ENCODE measurements around the gene KLK7.

The KLK7 gene

DNA sequence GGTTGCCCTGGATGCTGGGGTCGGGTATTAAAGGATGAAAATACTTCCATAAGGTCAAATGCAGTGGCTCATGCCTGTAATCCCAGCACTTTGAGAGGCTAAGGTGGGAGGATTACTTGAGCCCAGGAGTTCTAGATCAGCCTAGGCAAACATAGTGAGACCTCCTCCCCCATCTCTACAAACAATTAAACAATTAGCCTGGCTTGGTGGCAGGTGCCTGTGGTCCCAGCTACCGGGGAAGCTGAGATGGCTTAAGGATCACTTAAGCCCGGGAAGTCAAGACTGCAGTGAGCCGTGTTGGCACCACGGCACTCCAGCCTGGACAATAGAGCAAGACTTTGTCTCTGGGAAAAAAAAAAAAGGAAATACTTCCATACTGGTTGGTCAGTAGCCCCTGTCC is 41.2 kb upstream of the KLK7 start:
- Histone ChIP-seq H3K4me3 (ENCODE audit: low read length) (no peak overlapping the region), H3K27me3 (ENCODE audit: control insufficient read depth, insufficient read depth, low read length) (no peaks in the 10 kb centered on the region), H3K9me3 (ENCODE audit: control insufficient read depth, insufficient read depth, low read length) (no peaks in the 10 kb centered on the region), H3K4me1 (ENCODE audit: control insufficient read depth, insufficient read depth, low read length) (peaks cover 2% of the 10 kb centered on the region; the same call in 1 of the 2 replicates), H3K27ac (ENCODE audit: low read length) (no peak overlapping the region), H3K36me3 (ENCODE audit: control insufficient read depth, insufficient read depth, low read length) (no peaks in the 10 kb centered on the region)
- WGBS (ENCODE audit: insufficient coverage, insufficient read length) = no CpG with 5 or more reads among the region's 5 CpGs
- no peak for DNase-seq (ENCODE audit: low read depth, low spot score)

DNA sequence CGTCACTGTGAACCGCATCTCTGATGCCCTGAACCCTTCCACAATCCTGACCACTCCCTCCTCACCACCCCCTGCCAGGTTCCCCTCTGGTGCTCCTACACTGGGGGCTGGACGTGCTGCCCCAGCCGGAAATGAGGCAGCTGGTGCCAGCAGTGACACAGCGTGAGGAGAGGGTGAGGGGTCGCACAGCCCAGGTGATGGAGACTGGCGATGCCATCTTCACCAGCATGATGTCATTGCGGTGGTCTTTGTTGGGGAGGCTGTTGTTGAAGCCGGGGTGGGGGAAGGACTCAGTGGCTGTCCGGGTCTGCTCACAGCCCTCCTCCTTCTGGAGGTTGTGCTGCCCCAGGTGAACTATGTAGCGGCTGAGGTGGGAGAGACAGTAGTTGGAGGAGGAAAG is 40.2 kb upstream of the KLK7 start:
- no peak for DNase-seq (ENCODE audit: low read depth, low spot score)
- Histone ChIP-seq H3K9me3 (ENCODE audit: control insufficient read depth, insufficient read depth, low read length) (no peaks in the 10 kb centered on the region), H3K36me3 (ENCODE audit: control insufficient read depth, insufficient read depth, low read length) (no peaks in the 10 kb centered on the region), H3K27ac (ENCODE audit: low read length) (no peak overlapping the region), H3K4me1 (ENCODE audit: control insufficient read depth, insufficient read depth, low read length) (peaks cover 2% of the 10 kb centered on the region; the same call in 1 of the 2 replicates), H3K4me3 (ENCODE audit: low read length) (no peak overlapping the region), H3K27me3 (ENCODE audit: control insufficient read depth, insufficient read depth, low read length) (no peaks in the 10 kb centered on the region; the same call in 1 of the 2 replicates)
- 100% methylated on average over 1 of the region's 11 CpGs for WGBS (ENCODE audit: insufficient coverage, insufficient read length)

DNA sequence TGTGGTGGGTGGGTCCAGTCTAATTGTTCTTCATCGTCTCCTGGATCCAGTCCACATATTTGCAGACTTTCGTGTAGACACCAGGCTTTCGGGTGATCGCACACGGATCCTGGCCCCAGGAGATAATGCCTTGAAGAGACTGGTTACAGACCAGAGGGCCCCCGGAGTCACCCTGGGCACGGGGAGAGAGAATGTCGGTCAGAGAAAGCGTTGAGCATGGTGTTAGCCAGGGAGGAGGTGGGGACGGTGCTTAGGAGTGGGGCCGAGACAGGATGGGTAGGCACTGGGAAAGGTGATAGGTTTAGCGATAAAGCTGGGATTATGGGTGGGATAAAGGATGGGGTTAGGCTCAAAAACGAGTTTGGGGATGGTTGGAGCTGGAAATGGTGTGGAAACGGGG is 38.8 kb upstream of the KLK7 start:
- no peak for DNase-seq (ENCODE audit: low read depth, low spot score)
- Histone ChIP-seq H3K27ac (ENCODE audit: low read length) (no peak overlapping the region), H3K9me3 (ENCODE audit: control insufficient read depth, insufficient read depth, low read length) (no peaks in the 10 kb centered on the region), H3K36me3 (ENCODE audit: control insufficient read depth, insufficient read depth, low read length) (no peaks in the 10 kb centered on the region), H3K27me3 (ENCODE audit: control insufficient read depth, insufficient read depth, low read length) (no peaks in the 10 kb centered on the region; the same call in 1 of the 2 replicates), H3K4me3 (ENCODE audit: low read length) (no peak overlapping the region), H3K4me1 (ENCODE audit: control insufficient read depth, insufficient read depth, low read length) (peaks cover 2% of the 10 kb centered on the region; the same call in 1 of the 2 replicates)
- 100% methylated on average over 1 of the region's 14 CpGs for WGBS (ENCODE audit: insufficient coverage, insufficient read length)

DNA sequence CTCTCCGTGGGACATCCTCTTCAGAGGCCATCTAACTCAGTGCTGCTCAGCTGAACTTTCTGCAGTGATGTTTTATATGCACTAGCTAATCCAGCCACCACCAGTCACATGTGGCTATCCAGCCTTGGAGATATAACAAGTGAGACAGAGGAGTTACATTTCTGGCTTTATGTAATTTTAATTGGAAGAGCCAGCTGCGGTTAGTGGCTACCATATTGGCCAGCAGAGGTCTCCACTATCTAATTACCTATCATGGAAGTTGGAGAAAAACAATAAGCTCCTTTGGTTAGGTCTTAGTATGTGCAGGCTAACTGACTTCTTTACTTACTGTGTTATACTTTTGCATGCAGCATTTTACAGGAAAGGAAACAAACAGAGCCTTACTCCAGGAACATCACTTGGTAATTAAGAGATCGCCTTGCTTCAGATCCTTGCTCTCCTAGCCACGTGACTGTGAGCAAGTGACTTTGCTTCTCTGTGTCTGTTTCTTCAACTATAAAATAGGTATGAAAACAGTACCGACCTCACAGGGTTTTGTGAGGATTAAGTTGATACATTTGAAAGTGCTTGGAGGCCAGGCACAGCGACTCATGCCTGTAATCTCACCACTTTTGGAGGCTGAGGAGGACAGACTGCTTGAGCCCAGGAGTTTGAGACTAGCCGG is 37.4 kb upstream of the KLK7 start:
- Histone ChIP-seq H3K9me3 (ENCODE audit: control insufficient read depth, insufficient read depth, low read length) (no peaks in the 10 kb centered on the region), H3K27ac (ENCODE audit: low read length) (no peak overlapping the region), H3K4me1 (ENCODE audit: control insufficient read depth, insufficient read depth, low read length) (peaks cover under 1% of the 10 kb centered on the region; the same call in 1 of the 2 replicates), H3K36me3 (ENCODE audit: control insufficient read depth, insufficient read depth, low read length) (no peaks in the 10 kb centered on the region), H3K4me3 (ENCODE audit: low read length) (no peak overlapping the region), H3K27me3 (ENCODE audit: control insufficient read depth, insufficient read depth, low read length) (no peaks in the 10 kb centered on the region; the same call in 1 of the 2 replicates)
- no peak for DNase-seq (ENCODE audit: low read depth, low spot score)
- no CpG with 5 or more reads among the region's 7 CpGs for WGBS (ENCODE audit: insufficient coverage, insufficient read length)

DNA sequence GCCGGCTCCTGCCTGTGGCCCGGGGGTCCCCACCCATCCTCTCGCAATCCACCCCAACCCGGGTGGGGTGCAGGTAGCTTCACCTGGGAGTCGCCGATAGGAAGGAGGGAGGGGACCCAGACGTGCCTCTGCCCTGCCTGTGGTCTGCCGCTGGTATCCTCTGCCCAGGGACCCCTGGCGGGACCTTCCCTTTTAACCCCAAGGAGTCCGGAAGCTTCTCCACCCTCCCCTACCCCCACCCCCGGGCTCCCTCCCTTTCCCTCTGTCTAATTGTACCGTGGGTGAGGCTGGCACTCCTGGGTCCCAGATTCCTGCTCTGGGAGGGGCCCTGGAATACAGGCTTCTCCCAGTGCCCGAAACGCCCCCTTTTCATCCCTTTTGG is 35.8 kb upstream of the KLK7 start, which contains the start of gene KLK10:
KLK10 (minus strand) TSS at position 166 of the 382 bp plus-strand sequence. CDS start 579 bp downstream, outside the sequence.
- no peaks in the 10 kb centered on the region; the same call in 1 of the 2 replicates for H3K4me1 ChIP-seq (ENCODE audit: control insufficient read depth, insufficient read depth, low read length)
- H3K27ac ChIP-seq (ENCODE audit: low read length) = no peak within 1 kb of the TSS
- WGBS (ENCODE audit: insufficient coverage, insufficient read length) = no CpG with 5 or more reads among the region's 14 CpGs
- peak within 1 kb of the TSS; percentile 48 for H3K4me3 ChIP-seq (ENCODE audit: low read length)
- H3K36me3 ChIP-seq (ENCODE audit: control insufficient read depth, insufficient read depth, low read length) = no peaks in the 10 kb centered on the region
- no peaks in the 10 kb centered on the region for H3K9me3 ChIP-seq (ENCODE audit: control insufficient read depth, insufficient read depth, low read length)
- DNase-seq (ENCODE audit: low read depth, low spot score) = no peak
- H3K27me3 ChIP-seq (ENCODE audit: control insufficient read depth, insufficient read depth, low read length) = no peaks in the 10 kb centered on the region; the same call in none of the 2 replicates

DNA sequence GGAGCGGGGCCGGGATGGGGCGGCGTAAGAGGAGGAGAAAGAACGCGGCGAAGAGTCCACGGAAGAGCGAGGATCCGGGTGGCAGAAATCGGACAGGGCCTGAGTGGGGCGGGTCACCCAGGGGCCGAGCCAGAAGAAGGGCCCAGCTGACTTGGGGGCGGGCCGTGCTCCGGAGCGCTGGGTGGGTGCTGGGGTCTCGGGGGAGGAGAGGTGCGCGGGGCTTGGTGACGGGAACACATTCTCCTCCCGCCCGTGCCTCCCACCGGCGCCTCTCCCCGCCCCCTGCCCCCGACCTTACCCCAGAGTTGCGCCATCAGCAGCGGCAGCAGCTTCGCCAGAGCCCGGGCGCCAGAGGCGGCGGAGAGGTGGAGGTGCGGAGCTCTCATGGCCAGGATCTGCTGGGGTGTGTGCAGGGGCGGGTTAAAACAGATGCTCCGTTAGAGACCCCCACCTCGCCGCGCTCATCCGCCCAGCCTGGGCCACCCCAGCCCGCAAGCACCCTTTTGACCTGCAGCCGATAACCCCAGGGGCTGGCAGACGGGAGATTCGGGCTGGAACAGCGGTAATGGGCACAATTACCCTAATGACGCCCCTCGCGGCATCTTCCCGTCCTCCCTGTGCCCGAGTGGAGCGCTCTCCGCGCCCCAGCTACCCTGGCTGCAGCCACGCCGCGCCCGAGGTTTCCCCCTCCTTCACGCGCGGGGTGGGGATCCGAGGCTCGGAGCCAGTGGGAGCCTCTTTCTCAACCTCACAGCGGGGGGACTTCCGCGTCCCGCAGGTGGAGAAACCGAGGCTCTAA is 35.2 kb upstream of the KLK7 start:
- no peak for DNase-seq (ENCODE audit: low read depth, low spot score)
- no CpG with 5 or more reads among the region's 68 CpGs for WGBS (ENCODE audit: insufficient coverage, insufficient read length)
- Histone ChIP-seq H3K4me1 (ENCODE audit: control insufficient read depth, insufficient read depth, low read length) (no peaks in the 10 kb centered on the region), H3K4me3 (ENCODE audit: low read length) (peak overlapping the region; percentile 48), H3K27ac (ENCODE audit: low read length) (no peak overlapping the region), H3K36me3 (ENCODE audit: control insufficient read depth, insufficient read depth, low read length) (no peaks in the 10 kb centered on the region), H3K9me3 (ENCODE audit: control insufficient read depth, insufficient read depth, low read length) (no peaks in the 10 kb centered on the region), H3K27me3 (ENCODE audit: control insufficient read depth, insufficient read depth, low read length) (no peaks in the 10 kb centered on the region; the same call in none of the 2 replicates)

DNA sequence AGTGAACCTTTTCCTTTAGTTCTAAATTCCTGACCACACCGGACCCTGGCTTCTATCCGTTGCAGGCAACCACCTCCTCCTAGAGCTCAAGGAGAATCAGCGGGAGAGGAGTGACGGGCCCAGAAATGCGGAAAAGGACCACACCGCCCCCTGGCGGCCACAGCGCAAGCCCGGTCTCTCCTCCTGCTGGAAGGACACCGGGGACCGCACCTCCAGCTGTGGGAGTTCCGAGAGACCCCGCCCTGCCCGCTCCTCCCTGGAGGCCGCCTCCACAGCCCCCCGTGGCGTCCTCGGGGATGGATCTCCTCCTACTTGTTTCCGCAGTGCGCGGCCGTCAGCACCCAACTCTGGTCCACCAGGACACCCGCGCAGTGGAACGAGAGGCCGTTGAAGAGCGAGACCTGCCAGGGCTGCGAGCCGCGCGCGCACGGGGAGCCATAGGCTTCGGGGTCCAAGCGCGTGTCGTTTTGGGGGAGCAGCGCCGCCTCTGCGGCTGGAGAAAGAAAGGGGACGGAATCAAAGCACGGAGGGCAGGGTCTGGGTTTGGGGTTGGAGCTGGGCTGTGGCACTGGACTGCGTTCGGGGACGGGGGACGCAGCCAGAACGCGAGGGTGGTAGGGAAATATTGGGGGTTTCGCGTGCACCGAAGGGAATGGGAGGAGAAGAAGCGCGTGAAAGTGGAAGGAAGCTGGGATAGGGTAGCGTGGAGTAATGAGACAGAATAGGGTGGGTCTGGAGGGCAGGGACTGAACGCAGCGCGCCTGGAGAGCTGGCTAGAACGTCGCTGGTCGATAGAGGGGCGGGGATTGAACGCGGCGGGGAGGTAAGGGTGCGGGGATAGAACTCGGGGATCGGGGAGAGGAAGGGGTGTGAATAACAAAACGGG is 33.3 kb upstream of the KLK7 start:
- no peaks in the 10 kb centered on the region; the same call in none of the 2 replicates for H3K27me3 ChIP-seq (ENCODE audit: control insufficient read depth, insufficient read depth, low read length)
- WGBS (ENCODE audit: insufficient coverage, insufficient read length) = no CpG with 5 or more reads among the region's 68 CpGs
- H3K4me3 ChIP-seq (ENCODE audit: low read length) = peak overlapping the region; percentile 69; the same call in 1 of the 2 replicates
- no peaks in the 10 kb centered on the region for H3K36me3 ChIP-seq (ENCODE audit: control insufficient read depth, insufficient read depth, low read length)
- peak; percentile 87 for DNase-seq (ENCODE audit: low read depth, low spot score)
- no peaks in the 10 kb centered on the region for H3K4me1 ChIP-seq (ENCODE audit: control insufficient read depth, insufficient read depth, low read length)
- H3K27ac ChIP-seq (ENCODE audit: low read length) = no peak overlapping the region
- H3K9me3 ChIP-seq (ENCODE audit: control insufficient read depth, insufficient read depth, low read length) = no peaks in the 10 kb centered on the region

DNA sequence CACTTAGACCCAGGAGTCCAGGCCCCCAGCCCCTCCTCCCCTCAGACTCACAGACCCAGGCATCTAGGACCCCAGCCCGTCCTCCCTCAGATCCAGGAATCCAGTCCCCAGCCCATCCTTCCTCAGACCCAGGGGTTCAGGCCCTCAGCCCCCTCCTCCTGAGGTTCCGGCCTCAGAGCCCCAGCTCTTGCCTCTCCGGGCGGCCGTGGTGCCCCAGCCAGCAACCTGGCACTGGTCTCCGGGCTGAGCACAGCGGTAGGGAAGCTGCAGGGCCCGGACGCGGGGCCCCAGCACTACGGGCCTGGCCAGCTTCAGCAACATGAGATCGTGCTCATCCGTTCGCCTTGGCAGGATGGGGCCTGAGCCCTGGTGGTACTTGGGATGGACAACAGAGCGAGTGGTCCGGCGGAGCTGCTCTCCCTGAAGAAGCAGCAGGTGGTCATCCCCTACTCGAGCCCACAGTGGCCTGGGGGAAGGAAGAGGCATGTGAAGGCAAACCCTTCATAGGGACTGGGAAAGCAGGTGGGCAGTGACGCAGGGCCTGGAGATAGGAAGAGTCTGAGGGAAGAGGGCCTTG is 32.1 kb upstream of the KLK7 start:
- no CpG with 5 or more reads among the region's 19 CpGs for WGBS (ENCODE audit: insufficient coverage, insufficient read length)
- no peaks in the 10 kb centered on the region for H3K9me3 ChIP-seq (ENCODE audit: control insufficient read depth, insufficient read depth, low read length)

DNA sequence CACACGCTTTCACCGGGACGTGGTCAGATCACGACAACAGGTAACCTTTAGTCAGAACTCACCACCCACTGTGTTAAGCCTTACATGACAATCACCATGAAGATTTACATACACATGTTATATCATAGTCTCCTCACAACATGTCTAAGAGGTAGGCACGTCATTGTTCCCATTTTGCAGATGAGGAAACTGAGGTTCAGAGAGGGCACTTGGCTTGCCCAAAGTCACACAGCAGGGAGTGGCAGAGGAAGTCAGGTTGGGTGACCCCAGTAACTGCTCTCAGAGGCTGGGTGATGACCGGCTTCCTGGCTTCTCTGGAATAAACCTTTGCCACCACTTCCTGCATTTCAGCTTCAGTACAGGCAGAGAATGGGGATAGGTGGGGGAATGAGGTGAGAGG is 30.5 kb upstream of the KLK7 start:
- Histone ChIP-seq H3K27ac (ENCODE audit: low read length) (no peak overlapping the region), H3K9me3 (ENCODE audit: control insufficient read depth, insufficient read depth, low read length) (no peaks in the 10 kb centered on the region), H3K4me3 (ENCODE audit: low read length) (no peak overlapping the region), H3K27me3 (ENCODE audit: control insufficient read depth, insufficient read depth, low read length) (no peaks in the 10 kb centered on the region; the same call in none of the 2 replicates), H3K36me3 (ENCODE audit: control insufficient read depth, insufficient read depth, low read length) (no peaks in the 10 kb centered on the region), H3K4me1 (ENCODE audit: control insufficient read depth, insufficient read depth, low read length) (no peaks in the 10 kb centered on the region)
- WGBS (ENCODE audit: insufficient coverage, insufficient read length) = no CpG with 5 or more reads among the region's 6 CpGs
- DNase-seq (ENCODE audit: low read depth, low spot score) = no peak

More for the DNA sequence above, 32.1 kb upstream of the KLK7 start:
- Histone ChIP-seq H3K4me3 (ENCODE audit: low read length) (no peak overlapping the region), H3K27ac (ENCODE audit: low read length) (no peak overlapping the region), H3K36me3 (ENCODE audit: control insufficient read depth, insufficient read depth, low read length) (no peaks in the 10 kb centered on the region), H3K4me1 (ENCODE audit: control insufficient read depth, insufficient read depth, low read length) (no peaks in the 10 kb centered on the region), H3K27me3 (ENCODE audit: control insufficient read depth, insufficient read depth, low read length) (no peaks in the 10 kb centered on the region; the same call in none of the 2 replicates)
- no peak for DNase-seq (ENCODE audit: low read depth, low spot score)
